ENCODE results near the gene OR2T6. TPM values are rescaled to one million over a fixed set of nuclear protein-coding genes. Genes with fewer than 3 reads are reported as not detected.

OR2T6 gene
- polyA plus RNA-seq, 1 donor (not counting 4 experiments of a cell fraction or from before 2014, with no cell fraction given): not detected

DNA sequence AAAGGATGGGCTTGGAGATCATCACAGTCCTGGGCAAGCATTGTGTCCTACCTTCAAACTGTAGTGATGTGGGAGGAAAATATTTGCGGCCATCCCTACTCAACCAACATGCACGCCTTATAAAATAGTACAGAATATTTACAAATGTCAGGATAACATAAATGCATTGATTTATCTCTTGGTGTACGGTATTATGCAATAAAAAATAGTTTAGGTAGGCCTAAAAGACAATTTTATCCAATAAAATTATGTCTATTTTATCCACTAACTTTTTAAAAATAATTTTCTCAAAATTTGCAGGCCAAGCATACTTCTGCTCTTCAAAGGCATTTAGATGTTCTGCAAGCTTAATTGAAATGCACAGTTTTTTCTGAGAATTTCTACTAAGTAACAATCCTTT lies 27.2 kb downstream of the OR2T6 start, which contains the start of gene OR2T1:
OR2T1 (plus strand) TSS at position 301 of the 400 bp plus-strand sequence. CDS start 3,100 bp downstream, outside the sequence.
- no peak within 1 kb of the TSS for H3K4me3 ChIP-seq (ENCODE audit: control insufficient read depth in 2 of 3, extremely low read depth in 1 of 3, insufficient read depth in 2 of 3, low read depth in 1 of 3, low read length in 3 of 3)
- no peaks in the 10 kb centered on the region for H3K9me1 ChIP-seq (ENCODE audit: control insufficient read depth, extremely low read depth, insufficient read depth, low read length)
- peaks cover 2% of the 10 kb centered on the region for H3K9me3 ChIP-seq (ENCODE audit: control insufficient read depth, low read depth, low read length)
- H3K9ac ChIP-seq (ENCODE audit: control insufficient read depth, extremely low read depth, insufficient read depth, low read length): no peak within 1 kb of the TSS
- no peak within 1 kb of the TSS for H3K4me2 ChIP-seq (ENCODE audit: control insufficient read depth, extremely low read depth, insufficient read depth, low read depth, low read length)
- H3K36me3 ChIP-seq (ENCODE audit: control insufficient read depth in 2 of 2, extremely low read depth in 1 of 2, insufficient read depth in 2 of 2, low read length in 2 of 2): no peaks in the 10 kb centered on the region
- no peaks in the 10 kb centered on the region for H3K79me2 ChIP-seq (ENCODE audit: control insufficient read depth, insufficient read depth, low read length)
- no peak within 1 kb of the TSS for H2AFZ ChIP-seq (ENCODE audit: control insufficient read depth, low read length)
- no peak within 1 kb of the TSS for H3K27ac ChIP-seq (ENCODE audit: control insufficient read depth, insufficient read depth, low read length)
- no peaks in the 10 kb centered on the region for H3K27me3 ChIP-seq (ENCODE audit: control insufficient read depth, extremely low read depth, insufficient read depth, low read length)
- dilution Hi-C loops (cut with MboI; ENCODE audit: extremely low pct_ligation_motif_present, low sequenced_read_pairs): no loop called here
- TF ChIP-seq EZH2 (IDR thresholded peaks at IDR 0.05; ENCODE audit: low read length): no peak
- TF ChIP-seq, protein P1, sequence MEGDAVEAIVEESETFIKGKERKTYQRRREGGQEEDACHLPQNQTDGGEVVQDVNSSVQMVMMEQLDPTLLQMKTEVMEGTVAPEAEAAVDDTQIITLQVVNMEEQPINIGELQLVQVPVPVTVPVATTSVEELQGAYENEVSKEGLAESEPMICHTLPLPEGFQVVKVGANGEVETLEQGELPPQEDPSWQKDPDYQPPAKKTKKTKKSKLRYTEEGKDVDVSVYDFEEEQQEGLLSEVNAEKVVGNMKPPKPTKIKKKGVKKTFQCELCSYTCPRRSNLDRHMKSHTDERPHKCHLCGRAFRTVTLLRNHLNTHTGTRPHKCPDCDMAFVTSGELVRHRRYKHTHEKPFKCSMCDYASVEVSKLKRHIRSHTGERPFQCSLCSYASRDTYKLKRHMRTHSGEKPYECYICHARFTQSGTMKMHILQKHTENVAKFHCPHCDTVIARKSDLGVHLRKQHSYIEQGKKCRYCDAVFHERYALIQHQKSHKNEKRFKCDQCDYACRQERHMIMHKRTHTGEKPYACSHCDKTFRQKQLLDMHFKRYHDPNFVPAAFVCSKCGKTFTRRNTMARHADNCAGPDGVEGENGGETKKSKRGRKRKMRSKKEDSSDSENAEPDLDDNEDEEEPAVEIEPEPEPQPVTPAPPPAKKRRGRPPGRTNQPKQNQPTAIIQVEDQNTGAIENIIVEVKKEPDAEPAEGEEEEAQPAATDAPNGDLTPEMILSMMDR (optimal IDR thresholded peaks at IDR 0.05 in 1 of 3, IDR thresholded peaks at IDR 0.05 in 1 of 3, conservative IDR thresholded peaks at IDR 0.05 in 1 of 3; ENCODE audit: extremely low read depth in 1 of 3, insufficient read depth in 2 of 3, low read length in 3 of 3): no peak
- FAIRE-seq (no peak), DNase-seq (ENCODE audit: low read depth, low spot score) (no peak)
- no peaks in the 10 kb centered on the region for H3K4me1 ChIP-seq (ENCODE audit: control insufficient read depth, extremely low read depth, insufficient read depth, low read length)
- no peaks in the 10 kb centered on the region for H4K20me1 ChIP-seq (ENCODE audit: control insufficient read depth, extremely low read depth, insufficient read depth, low read length)

DNA sequence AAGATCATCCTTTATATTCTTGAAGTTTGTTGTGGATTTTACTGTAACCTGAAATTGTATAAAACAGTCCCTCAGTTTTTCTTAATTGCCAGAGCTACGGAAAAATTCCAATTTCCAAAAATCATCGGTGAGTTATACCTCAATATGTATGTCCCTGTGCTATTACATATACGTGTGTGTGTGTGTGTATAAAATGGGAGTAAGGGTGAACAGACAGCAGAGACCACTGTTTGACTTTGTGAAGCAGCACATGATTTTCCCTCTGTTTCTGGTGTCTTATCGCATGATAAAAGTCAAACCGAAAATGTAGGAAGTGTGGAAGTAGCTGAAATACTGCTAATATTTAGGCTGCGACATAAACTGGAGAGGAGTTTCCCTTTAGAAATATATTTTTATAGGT lies 28.5 kb downstream of the OR2T6 start:
- FAIRE-seq (no peak), DNase-seq (ENCODE audit: low read depth, low spot score) (peak; percentile 4)
- H3K36me3 ChIP-seq (ENCODE audit: control insufficient read depth in 2 of 2, extremely low read depth in 1 of 2, insufficient read depth in 2 of 2, low read length in 2 of 2): no peaks in the 10 kb centered on the region
- no peaks in the 10 kb centered on the region for H3K79me2 ChIP-seq (ENCODE audit: control insufficient read depth, insufficient read depth, low read length)
- no peak overlapping the region for H2AFZ ChIP-seq (ENCODE audit: control insufficient read depth, low read length)
- dilution Hi-C loops (cut with MboI; ENCODE audit: extremely low pct_ligation_motif_present, low sequenced_read_pairs): no loop called here
- H3K9me1 ChIP-seq (ENCODE audit: control insufficient read depth, extremely low read depth, insufficient read depth, low read length): no peaks in the 10 kb centered on the region
- H3K4me3 ChIP-seq (ENCODE audit: control insufficient read depth in 2 of 3, extremely low read depth in 1 of 3, insufficient read depth in 2 of 3, low read depth in 1 of 3, low read length in 3 of 3): no peak overlapping the region
- no peak overlapping the region for H3K27ac ChIP-seq (ENCODE audit: control insufficient read depth, insufficient read depth, low read length)
- no peaks in the 10 kb centered on the region for H4K20me1 ChIP-seq (ENCODE audit: control insufficient read depth, extremely low read depth, insufficient read depth, low read length)
- H3K4me2 ChIP-seq (ENCODE audit: control insufficient read depth, extremely low read depth, insufficient read depth, low read depth, low read length): no peak overlapping the region
- no peaks in the 10 kb centered on the region for H3K4me1 ChIP-seq (ENCODE audit: control insufficient read depth, extremely low read depth, insufficient read depth, low read length)
- no peaks in the 10 kb centered on the region for H3K9me3 ChIP-seq (ENCODE audit: control insufficient read depth, low read depth, low read length)
- H3K9ac ChIP-seq (ENCODE audit: control insufficient read depth, extremely low read depth, insufficient read depth, low read length): no peak overlapping the region
- H3K27me3 ChIP-seq (ENCODE audit: control insufficient read depth, extremely low read depth, insufficient read depth, low read length): no peaks in the 10 kb centered on the region
- TF ChIP-seq, protein P1 (optimal IDR thresholded peaks at IDR 0.05 in 1 of 3, IDR thresholded peaks at IDR 0.05 in 1 of 3, conservative IDR thresholded peaks at IDR 0.05 in 1 of 3; ENCODE audit: extremely low read depth in 1 of 3, insufficient read depth in 2 of 3, low read length in 3 of 3): no peak
- TF ChIP-seq EZH2 (IDR thresholded peaks at IDR 0.05; ENCODE audit: low read length): no peak

Data from keratinocyte (primary cell).